ENCODE data around the gene MOB3B.

MOB3B gene

GRCh38 chr9:27356446-27356845 is 173.2 kb downstream of the MOB3B start:
- DNase-seq: no peak

GRCh38 chr9:27355166-27355565 is 174.4 kb downstream of the MOB3B start:
- DNase-seq: no peak

- no peak for DNase-seq
Observed at GRCh38 chr9:27353474-27354229, 176.0 kb downstream of the MOB3B start.

- DNase-seq: no peak
Observed at GRCh38 chr9:27353166-27353473, 176.5 kb downstream of the MOB3B start.

- no peak for DNase-seq
Observed at GRCh38 chr9:27352457-27353165, 177.0 kb downstream of the MOB3B start.

- no peak for DNase-seq
Observed at GRCh38 chr9:27351438-27351837, 178.2 kb downstream of the MOB3B start.

- no peak for DNase-seq
Observed at GRCh38 chr9:27350382-27350976, 179.1 kb downstream of the MOB3B start.

GRCh38 chr9:27349698-27350080 is 179.9 kb downstream of the MOB3B start:
- no peak for DNase-seq

GRCh38 chr9:27348785-27349697 is 180.6 kb downstream of the MOB3B start:
- DNase-seq: no peak

- DNase-seq: no peak
Observed at GRCh38 chr9:27347889-27348288, 181.7 kb downstream of the MOB3B start.

GRCh38 chr9:27344776-27345175 is 184.8 kb downstream of the MOB3B start:
- no peak for DNase-seq

- no peak for DNase-seq
Observed at GRCh38 chr9:27341545-27342294, 187.9 kb downstream of the MOB3B start.

- DNase-seq: no peak
Observed at GRCh38 chr9:27340961-27341511, 188.6 kb downstream of the MOB3B start.

- DNase-seq: no peak
Observed at GRCh38 chr9:27340285-27340674, 189.3 kb downstream of the MOB3B start.

GRCh38 chr9:27339661-27340284 is 189.8 kb downstream of the MOB3B start:
- DNase-seq: no peak

- no peak for DNase-seq
Observed at GRCh38 chr9:27338527-27338903, 191.1 kb downstream of the MOB3B start.

GRCh38 chr9:27337833-27338526 is 191.6 kb downstream of the MOB3B start:
- no peak for DNase-seq

GRCh38 chr9:27337236-27337635 is 192.4 kb downstream of the MOB3B start:
- DNase-seq: no peak

- DNase-seq: no peak
Observed at GRCh38 chr9:27336829-27337228, 192.8 kb downstream of the MOB3B start.

GRCh38 chr9:27336126-27336525 is 193.5 kb downstream of the MOB3B start:
- no peak for DNase-seq

GRCh38 chr9:27335075-27335474 is 194.5 kb downstream of the MOB3B start:
- no peak for DNase-seq
